DOHH2 (cell line): ENCODE measurements around the gene CPT1B.

Experiments
- CTCF ChIP-seq: fragments of 200-600 bp; sonication (generic); IDR thresholded peaks from one replicate; pipeline ENCODE4 v1.5.1; 2014; ENCODE audit warnings: antibody characterized with exemption, mild to moderate bottlenecking, low read depth, low read length; ENCODE audit not compliant: poor library complexity, severe bottlenecking
- EZH2phosphoT487 ChIP-seq: fragments of 200-600 bp; sonication (generic); IDR thresholded peaks from 2 replicates; pipeline ENCODE4 v1.6.1; 2017; ENCODE audit warnings: borderline replicate concordance, mild to moderate bottlenecking, antibody characterized with exemption, low read length, moderate library complexity, mixed read lengths

GRCh38 chr22:50581950-50582492 is 3.8 kb upstream of the CPT1B start:
- TF ChIP-seq CTCF (no peak), EZH2phosphoT487 (no peak)
